Dermis microvascular lymphatic vessel endothelial cell (primary cell): ENCODE measurements around the gene TRPM2. TPM values are rescaled to one million over a fixed set of nuclear protein-coding genes. Genes with fewer than 3 reads are reported as not detected.

Experiments
- DNase-seq, 2 donors: peaks; one replicate each; pipeline versions ENCODE4 v3.0.0 to v3.0.0-alpha.2; 2010; ENCODE audit warnings: low read depth in 2 of 2
- total RNA-seq: library from RNA; depleted of rRNA; stranded (reverse); fragments of >200 nt; gene quantifications from 2 replicates; pipeline ENCODE4 v1.2.1, GENCODE V29; 2014

TRPM2 gene
- total RNA-seq, 1 donor from 2014 or later = 0.39 TPM

DNA sequence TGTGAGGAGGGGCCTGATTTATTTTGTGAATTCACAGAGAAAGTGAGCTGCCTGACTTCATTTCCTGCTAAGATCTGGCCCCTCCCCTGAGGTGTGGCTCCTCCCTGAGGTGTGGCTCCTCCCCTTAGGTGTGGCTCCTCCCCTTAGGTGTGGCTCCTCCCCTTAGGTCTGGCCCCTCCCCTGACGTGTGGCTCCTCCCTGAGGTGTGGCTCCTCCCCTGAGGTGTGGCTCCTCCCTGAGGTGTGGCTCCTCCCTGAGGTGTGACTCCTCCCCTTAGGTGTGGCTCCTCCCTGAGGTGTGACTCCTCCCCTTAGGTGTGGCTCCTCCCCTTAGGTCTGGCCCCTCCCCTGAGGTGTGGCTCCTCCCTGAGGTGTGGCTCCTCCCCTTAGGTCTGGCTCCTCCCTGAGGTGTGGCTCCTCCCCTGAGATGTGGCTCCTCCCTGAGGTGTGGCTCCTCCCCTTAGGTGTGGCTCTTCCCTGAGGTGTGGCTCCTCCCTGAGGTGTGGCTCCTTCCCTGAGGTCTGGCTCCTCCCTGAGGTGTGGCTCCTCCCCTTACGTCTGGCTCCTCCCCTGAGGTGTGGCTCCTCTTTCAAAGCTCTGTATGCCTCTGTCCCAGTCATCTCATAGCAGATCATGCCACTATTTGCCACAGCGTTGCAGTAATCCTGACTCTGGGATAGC, 75.0 kb downstream of the TRPM2 start:
- peak in 1 of 2 donors; percentile 5 for DNase-seq

GRCh38 chr21:44429894-44430293, 76.5 kb downstream of the TRPM2 start:
- DNase-seq = no peak

DNA sequence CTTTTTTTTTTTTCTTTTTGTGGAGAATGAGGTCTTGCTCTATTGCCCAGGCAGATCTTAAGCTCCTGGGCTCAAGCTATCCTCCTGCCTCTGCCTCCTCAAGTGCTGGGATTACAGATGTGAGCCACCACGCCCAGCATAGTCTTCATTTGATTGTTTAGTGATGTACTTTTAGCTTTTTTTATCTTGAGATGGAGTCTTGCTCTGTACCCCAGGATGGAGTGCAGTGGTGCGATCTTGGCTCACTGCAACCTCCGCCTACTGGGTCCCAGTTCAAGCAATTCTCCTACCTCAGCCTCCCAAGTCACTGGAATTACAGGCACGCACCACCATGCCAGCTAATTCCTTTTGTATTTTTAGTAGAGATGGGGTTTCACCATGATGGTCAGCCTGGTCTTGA, 77.9 kb downstream of the TRPM2 start:
- DNase-seq = no peak

DNA sequence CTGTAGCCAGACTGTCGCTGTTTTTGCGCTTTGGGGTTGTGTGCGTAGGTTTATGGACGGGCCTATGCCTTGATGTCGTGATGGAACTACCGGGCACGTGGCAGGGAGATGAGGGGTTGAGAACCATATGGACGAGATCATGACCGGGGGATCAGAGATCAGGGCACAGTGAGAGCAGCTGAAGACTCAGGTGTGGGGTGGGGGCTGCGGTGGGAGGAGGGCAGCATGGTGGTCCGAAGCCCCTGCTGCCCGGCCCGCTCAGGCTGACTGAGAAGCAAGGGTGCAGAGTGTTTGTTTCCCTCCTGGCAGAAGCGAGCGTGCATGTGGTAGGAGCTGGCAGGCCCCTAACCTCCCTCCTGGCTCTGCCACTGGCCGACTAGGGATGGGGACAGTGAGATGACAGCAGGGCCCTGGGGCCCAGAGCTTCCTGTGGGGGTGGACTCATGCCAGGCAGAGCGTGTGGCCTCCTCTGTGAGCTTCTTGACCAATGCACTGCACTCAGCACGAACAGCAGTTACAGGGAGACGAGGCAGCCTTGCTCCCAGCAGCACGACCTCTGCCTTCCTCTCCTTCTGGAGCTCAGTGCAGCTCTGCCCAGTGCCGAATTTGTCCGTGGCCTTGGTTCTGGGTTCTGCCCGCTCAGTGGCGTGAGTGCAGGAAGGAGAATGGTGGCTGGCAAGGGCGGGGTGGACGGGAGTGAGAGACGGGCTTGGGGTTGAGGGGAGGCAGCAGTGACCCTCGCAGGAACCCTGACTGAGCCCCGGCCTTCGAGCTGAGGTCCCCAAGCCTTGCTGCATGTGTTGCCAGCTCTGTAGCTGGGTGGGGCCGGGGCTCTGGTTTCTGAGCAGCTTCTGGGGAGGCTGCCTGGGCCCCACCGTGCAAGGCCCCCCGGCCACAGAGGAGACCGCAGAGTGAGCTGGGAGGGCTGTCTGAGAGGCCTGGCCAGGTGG, 79.7 kb downstream of the TRPM2 start:
- no peak for DNase-seq

- DNase-seq = no peak
Observed at GRCh38 chr21:44433791-44434567, 80.6 kb downstream of the TRPM2 start.

- DNase-seq = no peak
Observed at GRCh38 chr21:44434568-44434925, 81.1 kb downstream of the TRPM2 start.

DNA sequence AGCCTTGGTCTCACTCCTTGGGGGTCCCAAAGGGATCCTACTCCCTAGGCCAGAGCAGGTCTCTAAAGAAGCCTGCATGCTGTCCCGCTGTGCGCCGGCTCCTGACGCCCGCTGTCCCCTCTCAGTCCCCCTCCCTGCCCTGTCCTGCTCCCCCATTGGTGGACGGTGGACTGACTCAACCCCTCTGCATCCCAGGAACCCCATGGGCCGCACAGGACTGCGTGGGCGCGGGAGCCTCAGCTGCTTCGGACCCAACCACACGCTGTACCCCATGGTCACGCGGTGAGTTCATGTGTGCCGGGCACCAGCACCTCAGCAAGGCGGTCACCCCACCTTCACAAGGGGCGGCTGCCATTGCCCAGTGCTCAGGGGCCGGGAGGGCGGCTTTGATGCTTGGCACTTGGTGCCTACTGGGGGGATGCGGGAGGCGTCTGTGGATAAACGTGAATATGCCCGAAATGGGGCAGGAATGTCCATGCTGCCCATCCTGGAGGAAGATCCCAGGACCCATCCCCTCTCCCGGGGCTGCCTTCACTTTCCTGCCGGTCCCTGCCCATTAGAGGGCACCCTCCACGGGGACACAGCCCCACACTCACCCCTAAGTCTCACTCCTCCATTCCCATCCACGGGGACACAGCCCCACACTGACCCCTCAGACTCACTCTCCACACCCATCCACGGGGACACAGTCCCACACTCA, 81.7 kb downstream of the TRPM2 start:
- DNase-seq = no peak

DNA sequence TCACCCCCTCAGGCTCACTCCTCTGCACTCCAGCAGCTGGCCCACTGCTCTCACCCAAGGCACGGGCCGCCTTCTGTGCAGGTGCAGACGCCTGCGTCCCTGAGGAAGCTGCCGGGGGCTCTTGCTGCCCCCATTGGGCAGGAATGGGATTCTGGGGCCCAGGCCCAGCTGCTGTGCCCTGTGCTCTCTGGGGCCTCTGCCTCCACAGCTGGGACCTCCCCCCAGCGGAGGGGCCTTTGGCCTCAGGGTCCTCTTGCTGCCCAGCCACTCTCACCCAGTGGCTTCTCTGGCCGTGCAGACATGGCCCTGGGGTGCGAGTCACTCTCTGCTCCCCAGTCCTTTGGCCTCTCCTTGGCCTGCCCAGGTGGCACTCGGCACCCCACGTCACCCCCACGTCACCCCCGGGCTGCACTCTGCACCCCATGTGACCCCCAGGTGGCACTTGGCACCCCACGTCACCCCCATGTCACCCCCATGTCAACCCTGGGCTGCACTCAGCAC, 82.7 kb downstream of the TRPM2 start:
- DNase-seq = no peak

DNA sequence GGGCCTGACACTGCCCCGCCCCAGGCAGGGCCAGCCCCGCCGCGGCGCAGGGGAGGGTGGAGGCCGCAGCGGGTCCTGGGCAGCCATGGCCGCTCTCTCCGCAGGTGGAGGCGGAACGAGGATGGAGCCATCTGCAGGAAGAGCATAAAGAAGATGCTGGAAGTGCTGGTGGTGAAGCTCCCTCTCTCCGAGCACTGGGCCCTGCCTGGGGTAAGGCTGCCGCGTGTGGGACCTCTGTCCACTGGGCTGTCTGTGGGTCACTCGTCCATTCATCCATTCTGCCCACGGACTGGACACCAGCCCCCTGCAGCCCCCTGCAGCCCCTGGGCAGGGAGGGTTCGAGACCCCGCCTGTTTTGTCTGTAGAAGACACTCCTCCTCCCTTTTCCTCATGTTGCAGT, 83.5 kb downstream of the TRPM2 start:
- DNase-seq = no peak

DNA sequence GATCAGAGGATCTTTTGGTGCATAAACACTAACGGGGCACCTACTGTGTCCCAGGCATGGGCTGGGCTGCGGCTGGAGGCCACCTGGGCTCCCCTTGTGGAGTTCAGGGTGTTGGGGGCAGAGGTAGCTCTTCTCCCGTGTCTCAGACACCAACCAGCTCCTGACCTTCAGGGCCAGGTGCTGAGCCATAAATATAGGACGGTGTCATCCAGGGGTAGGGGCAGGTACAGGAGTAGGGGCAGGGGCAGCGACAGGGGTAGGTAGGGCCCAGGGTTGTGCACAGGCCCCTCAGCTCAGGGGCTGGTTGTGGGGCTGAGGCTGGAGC, 83.9 kb downstream of the TRPM2 start:
- DNase-seq = no peak

DNA sequence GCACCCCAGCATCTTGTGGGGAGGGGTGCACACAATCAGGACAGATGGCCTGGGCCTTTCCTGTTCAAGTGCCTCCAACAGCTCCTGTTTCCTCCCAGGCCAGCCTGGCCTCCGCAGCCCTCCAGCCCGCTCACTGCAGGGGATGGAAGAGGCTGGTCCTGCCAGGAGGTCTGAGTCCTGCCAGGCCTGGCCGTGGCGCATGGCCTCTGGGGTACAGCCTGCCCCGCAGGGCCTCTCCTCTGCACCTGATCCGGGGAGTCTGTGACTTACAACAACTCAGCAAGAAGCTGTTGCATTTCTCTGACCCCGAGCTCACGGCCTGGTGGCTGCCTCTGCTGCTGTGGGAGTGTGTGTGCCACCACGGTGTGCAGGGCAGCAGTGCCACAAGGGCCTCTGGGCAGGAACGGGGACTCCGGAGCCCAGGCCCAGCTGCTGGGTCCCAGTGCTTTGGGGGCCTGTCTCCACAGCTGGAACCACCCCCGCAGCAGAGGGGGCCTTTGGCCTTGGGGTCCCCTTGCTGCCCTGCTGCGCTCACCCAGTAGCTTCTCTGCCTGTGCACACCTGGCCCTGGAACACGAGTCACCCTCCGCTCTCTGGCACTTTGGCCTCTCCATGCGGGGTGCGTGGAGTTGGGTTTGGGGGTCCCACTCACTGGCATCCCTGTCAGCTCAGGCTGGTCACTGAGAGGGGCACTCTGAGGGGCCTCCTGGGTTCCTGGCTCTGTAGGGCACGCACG, 84.4 kb downstream of the TRPM2 start:
- no peak for DNase-seq

DNA sequence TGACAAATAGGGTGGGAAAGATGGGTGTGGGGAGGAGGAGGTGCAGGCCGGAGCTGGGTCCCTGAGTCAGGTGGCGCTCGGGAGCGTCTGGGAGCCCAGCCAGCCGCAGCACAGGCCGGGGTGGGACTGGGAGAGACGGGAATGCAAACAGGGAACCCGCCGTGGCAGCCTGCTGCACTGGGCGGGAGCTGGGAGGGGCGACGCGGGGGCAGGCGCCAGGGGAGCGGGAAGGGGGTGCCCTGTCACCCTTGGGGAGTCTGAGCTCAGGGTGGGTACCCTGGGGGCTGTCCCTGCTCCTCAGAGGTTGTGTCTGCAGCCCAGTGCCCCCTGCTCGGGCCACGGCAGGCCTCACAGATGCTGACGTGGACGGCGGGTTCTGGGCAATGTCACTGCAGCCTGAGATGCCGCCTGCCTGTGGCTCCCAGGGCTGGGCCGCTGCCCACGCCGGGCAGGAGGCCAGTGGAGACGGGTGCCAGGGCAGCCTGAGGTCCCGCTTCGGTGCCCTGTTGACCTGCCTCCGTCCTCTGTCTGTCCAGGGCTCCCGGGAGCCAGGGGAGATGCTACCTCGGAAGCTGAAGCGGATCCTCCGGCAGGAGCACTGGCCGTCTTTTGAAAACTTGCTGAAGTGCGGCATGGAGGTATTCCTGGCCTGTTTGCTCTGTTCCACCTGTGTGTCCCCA, 85.2 kb downstream of the TRPM2 start:
- no peak for DNase-seq

DNA sequence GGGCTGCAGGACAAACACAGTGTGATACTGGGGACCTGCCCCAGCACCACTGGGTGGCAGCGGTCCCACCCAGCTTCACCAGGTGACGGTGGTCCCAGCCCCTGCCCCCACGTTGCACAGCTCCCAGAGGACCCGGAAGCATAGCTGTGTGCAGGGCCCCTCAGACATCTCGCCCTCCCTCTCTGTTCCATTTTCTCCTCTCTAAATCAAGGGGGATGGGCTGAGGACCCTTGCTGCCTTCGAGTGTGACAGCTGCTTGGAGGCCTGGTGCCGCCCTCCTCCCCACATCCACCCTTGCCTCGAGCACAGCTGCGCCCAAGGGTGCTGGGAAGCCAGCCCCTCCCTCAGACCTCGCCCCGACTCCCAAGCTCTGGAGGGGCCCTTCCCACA, 85.8 kb downstream of the TRPM2 start:
- no peak for DNase-seq

DNA sequence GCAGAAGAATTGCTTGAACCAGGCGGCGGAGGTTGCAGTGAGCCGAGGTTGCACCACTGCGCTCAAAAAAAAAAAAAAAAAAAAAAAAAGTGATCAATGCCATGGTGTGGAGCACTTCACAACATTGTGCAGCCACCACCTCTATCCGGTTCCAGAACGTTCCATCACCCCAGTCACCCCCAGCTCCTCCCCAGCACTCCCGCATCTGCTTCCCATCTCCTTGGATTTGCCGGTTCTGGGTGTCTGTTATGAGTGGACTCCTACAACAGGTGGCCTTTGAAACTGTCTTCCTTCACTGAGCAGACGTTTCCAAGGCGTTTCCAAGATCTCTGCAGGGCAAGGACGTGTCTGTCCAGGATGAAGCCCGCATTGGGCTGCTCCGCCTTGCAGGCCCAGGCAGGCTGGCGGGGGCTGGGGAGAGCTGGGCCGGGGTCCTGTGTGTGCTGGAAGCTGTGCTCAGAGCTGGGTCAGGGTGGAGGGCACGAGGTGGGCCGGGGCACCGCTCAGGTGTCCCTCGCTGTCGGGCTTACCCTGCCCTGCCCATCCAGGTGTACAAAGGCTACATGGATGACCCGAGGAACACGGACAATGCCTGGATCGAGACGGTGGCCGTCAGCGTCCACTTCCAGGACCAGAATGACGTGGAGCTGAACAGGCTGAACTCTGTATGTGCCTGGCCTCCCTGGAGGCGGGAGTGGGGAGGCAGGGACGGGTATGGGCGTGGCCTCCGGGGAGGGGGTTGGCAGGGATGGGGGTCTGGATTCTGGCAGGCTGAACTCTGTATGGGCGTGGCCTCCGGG, 87.0 kb downstream of the TRPM2 start:
- no peak for DNase-seq

- no peak for DNase-seq
Observed at GRCh38 chr21:44441041-44441400, 87.6 kb downstream of the TRPM2 start.

DNA sequence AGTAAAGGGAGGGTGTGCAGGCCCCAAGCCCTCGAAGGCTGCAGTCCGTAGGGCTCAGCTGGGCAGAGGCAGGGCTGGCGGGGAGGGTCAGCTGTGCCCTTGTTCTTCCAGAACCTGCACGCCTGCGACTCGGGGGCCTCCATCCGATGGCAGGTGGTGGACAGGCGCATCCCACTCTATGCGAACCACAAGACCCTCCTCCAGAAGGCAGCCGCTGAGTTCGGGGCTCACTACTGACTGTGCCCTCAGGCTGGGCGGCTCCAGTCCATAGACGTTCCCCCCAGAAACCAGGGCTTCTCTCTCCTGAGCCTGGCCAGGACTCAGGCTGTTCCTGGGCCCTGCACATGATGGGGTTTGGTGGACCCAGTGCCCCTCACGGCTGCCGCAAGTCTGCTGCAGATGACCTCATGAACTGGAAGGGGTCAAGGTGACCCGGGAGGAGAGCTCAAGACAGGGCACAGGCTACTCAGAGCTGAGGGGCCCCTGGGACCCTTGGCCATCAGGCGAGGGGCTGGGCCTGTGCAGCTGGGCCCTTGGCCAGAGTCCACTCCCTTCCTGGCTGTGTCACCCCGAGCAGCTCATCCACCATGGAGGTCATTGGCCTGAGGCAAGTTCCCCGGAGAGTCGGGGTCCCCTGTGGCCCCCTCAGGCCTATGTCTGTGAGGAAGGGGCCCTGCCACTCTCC, 88.3 kb downstream of the TRPM2 start:
- no peak for DNase-seq

DNA sequence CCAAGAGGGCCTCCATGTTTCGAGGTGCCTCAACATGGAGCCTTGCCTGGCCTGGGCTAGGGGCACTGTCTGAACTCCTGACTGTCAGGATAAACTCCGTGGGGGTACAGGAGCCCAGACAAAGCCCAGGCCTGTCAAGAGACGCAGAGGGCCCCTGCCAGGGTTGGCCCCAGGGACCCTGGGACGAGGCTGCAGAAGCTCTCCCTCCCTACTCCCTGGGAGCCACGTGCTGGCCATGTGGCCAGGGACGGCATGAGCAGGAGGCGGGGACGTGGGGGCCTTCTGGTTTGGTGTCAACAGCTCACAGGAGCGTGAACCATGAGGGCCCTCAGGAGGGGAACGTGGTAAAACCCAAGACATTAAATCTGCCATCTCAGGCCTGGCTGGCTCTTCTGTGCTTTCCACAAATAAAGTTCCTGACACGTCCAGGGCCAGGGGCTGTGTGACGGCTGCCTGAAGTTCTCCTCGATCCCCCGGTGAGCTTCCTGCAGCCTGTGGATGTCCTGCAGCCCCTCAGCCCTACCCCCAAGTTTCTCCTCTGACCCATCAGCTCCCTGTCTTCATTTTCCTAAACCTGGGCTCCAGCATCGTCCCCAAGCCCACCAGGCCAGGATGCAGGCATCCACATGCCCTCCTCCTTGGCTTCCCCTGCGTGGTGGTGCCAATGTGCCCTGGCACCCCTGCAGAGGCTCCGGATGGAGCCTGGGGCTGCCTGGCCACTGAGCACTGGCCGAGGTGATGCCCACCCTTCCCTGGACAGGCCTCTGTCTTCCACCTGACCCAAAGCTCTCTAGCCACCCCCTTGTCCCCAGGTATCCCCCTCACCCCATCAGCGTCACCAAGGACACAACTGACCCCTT, 89.1 kb downstream of the TRPM2 start:
- DNase-seq = no peak

DNA sequence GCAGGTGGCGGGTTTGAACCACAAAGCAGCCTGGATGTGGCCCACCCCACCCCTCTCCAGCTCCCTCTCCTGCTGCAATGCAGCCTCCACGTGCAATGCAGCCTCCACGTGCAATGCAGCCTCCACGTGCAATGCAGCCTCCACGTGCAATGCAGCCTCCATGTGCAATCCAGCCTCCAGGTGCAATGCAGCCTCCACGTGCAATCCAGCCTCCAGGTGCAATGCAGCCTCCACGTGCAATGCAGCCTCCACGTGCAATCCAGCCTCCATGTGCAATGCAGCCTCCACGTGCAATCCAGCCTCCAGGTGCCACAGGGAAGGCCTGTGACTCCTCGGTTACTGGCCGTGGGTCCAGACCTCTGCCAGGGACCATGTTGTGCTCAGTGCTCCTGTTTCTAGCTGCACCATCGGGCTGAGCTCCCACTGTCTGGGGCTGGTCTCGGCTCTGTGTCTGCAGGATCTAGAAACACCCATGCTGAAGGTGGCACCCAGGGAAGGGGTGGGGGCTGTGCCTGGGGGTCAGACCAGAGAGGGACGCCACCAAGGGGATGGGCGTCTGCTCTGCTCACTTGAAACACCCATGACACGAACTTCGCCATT, 90.0 kb downstream of the TRPM2 start:
- DNase-seq = no peak
